CD4-positive, alpha-beta T cell (primary cell): ENCODE data around the gene MMD2. TPM values are rescaled to one million over a fixed set of nuclear protein-coding genes. Genes with fewer than 3 reads are reported as not detected.

ENCODE experiments used
- ATAC-seq: fragments of 200-7000 bp; cut with Tn5 transposase; one replicate; pipeline ENCODE4 v1.10.0; 2022; ENCODE audit warnings: mild to moderate bottlenecking; ENCODE audit not compliant: poor library complexity
- CTCF ChIA-PET: fragments of 350-600 bp; sonication (Branson Sonifier 250); formaldehyde crosslinking; loops from one replicate; lab custom pipeline; 2021; ENCODE audit warnings: antibody characterized with exemption, inconsistent platforms; lab: Charles Lee
- POLR2A ChIA-PET: fragments of 350-600 bp; sonication (Branson Sonifier 250); formaldehyde crosslinking; loops from one replicate; lab custom pipeline; 2021; ENCODE audit warnings: antibody characterized with exemption, inconsistent platforms; lab: Charles Lee
- DNase-seq, 14 experiments: peaks; one replicate each; pipeline ENCODE4 v3.0.0-alpha.2; 2013 to 2020; ENCODE audit warnings: mixed read lengths in 2 of 14
- H3K27ac ChIP-seq, 2 donors: one replicate each; pipeline versions ENCODE4 v1.5.1 to v1.7.0; 2013; ENCODE audit warnings: low read length in 2 of 2, low read depth in 1 of 2, mild to moderate bottlenecking in 1 of 2
- H3K27me3 ChIP-seq, 2 experiments: 1 replicate in 1 of 2; 2 replicates in 1 of 2; pipeline versions ENCODE4 v1.6.1 to v1.7.0; 2013; ENCODE audit warnings: low read length in 2 of 2, control low read depth in 1 of 2, mild to moderate bottlenecking in 1 of 2, moderate library complexity in 1 of 2; ENCODE audit not compliant: insufficient read depth in 2 of 2, control insufficient read depth in 1 of 2
- H3K36me3 ChIP-seq: one replicate; pipeline ENCODE4 v1.6.1; 2013; ENCODE audit warnings: low read length, control low read depth; ENCODE audit not compliant: insufficient read depth
- H3K4me1 ChIP-seq: one replicate; pipeline ENCODE4 v1.6.1; 2013; ENCODE audit warnings: low read length, control low read depth; ENCODE audit not compliant: insufficient read depth
- H3K4me3 ChIP-seq: one replicate; pipeline ENCODE4 v1.5.1; 2013; ENCODE audit warnings: mild to moderate bottlenecking, low read length, moderate library complexity
- H3K9me3 ChIP-seq, 2 experiments: 1 replicate in 1 of 2; 2 replicates in 1 of 2; pipeline versions ENCODE4 v1.6.1 to v1.7.0; 2013; ENCODE audit warnings: low read length in 2 of 2, mild to moderate bottlenecking in 2 of 2, control low read depth in 1 of 2, moderate library complexity in 1 of 2; ENCODE audit not compliant: control insufficient read depth in 1 of 2, insufficient read depth in 1 of 2
- H3K27ac Mint-ChIP-seq: one replicate; pipeline ENCODE4 v1.8.0; 2020; ENCODE audit warnings: mixed read lengths
- H3K27me3 Mint-ChIP-seq: one replicate; pipeline ENCODE4 v1.8.0; 2021; ENCODE audit warnings: mixed read lengths
- H3K36me3 Mint-ChIP-seq: one replicate; pipeline ENCODE4 v1.8.0; 2021; ENCODE audit warnings: low read depth, mixed read lengths
- H3K4me1 Mint-ChIP-seq: one replicate; pipeline ENCODE4 v1.8.0; 2021; ENCODE audit warnings: low read depth, mixed read lengths
- H3K4me3 Mint-ChIP-seq: one replicate; pipeline ENCODE4 v1.8.0; 2020; ENCODE audit warnings: mild to moderate bottlenecking, mixed read lengths
- H3K9me3 Mint-ChIP-seq: one replicate; pipeline ENCODE4 v1.8.0; 2020; ENCODE audit warnings: mixed read lengths
- CTCF ChIP-seq: fragments of 200-600 bp; IDR thresholded peaks from one replicate; pipeline ENCODE4 v1.8.0; 2022; ENCODE audit warnings: antibody characterized with exemption, mild to moderate bottlenecking
- intact Hi-C, 2 experiments: fragments of 100-400 bp; cut with DNase I in 1 of 2; cut with micrococcal nuclease in 1 of 2; formaldehyde crosslinking; loops; one replicate each; pipeline versions ENCODE4 v1.15.1 to v1.9.0; 2023 to 2025; cut with DNase I, micrococcal nuclease
- total RNA-seq, 174 experiments: library from RNA in 2 of 174; stranded (reverse) in 2 of 174; gene quantifications; one replicate each; pipeline ENCODE4 v1.2.3 and lab custom pipeline; 2021 to 2026

MMD2 gene
- total RNA-seq, 2 experiments from 2014 or later, result not detected

GRCh38 chr7:4964506-4964905, 5.5 kb upstream of the MMD2 start:
- H3K27ac Mint-ChIP-seq, result no peak overlapping the region
- Histone ChIP-seq H3K4me3 (no peak overlapping the region), H3K9me3 (peaks cover 0 to 5% of the 10 kb centered on the region in 2 experiments), H3K27me3 (peaks cover 6 to 18% of the 10 kb centered on the region in 2 experiments), H3K36me3 (no peaks in the 10 kb centered on the region), H3K4me1 (no peaks in the 10 kb centered on the region), H3K27ac (no peak overlapping the region)
- no peak overlapping the region for H3K4me3 Mint-ChIP-seq
- H3K27me3 Mint-ChIP-seq, result peaks cover 31% of the 10 kb centered on the region
- ChIA-PET CTCF (no interaction called here), POLR2A (no interaction called here)
- no peaks in the 10 kb centered on the region for H3K36me3 Mint-ChIP-seq
- no peaks in the 10 kb centered on the region for H3K4me1 Mint-ChIP-seq
- ATAC-seq (no peak), DNase-seq (no peak)
- intact Hi-C loops, result no loop called here
- H3K9me3 Mint-ChIP-seq, result no peaks in the 10 kb centered on the region
- no peak for TF ChIP-seq CTCF

GRCh38 chr7:4962872-4963775, 4.1 kb upstream of the MMD2 start:
- peaks cover 3% of the 10 kb centered on the region for H3K4me1 ChIP-seq
- no peak for TF ChIP-seq CTCF
- H3K27ac Mint-ChIP-seq, result no peak overlapping the region
- H3K27me3 Mint-ChIP-seq, result peaks cover 36% of the 10 kb centered on the region
- intact Hi-C loops, result no loop called here
- no peaks in the 10 kb centered on the region for H3K36me3 Mint-ChIP-seq
- H3K9me3 ChIP-seq, result peaks cover 0 to 5% of the 10 kb centered on the region in 2 experiments
- peaks cover 5% of the 10 kb centered on the region for H3K4me1 Mint-ChIP-seq
- H3K4me3 ChIP-seq, result no peak overlapping the region
- H3K27me3 ChIP-seq, result peaks cover 11 to 26% of the 10 kb centered on the region in 2 experiments
- no peak overlapping the region for H3K27ac ChIP-seq
- DNase-seq (no peak), ATAC-seq (no peak)
- H3K9me3 Mint-ChIP-seq, result no peaks in the 10 kb centered on the region
- CTCF ChIA-PET, result no interaction called here
- POLR2A ChIA-PET, result interaction anchor here (0.7 kb wide), 2 partner anchors 14 to 1461 kb away, joined by 3 read pairs; no protein-coding TSS in a partner anchor
- H3K4me3 Mint-ChIP-seq, result no peak overlapping the region
- H3K36me3 ChIP-seq, result no peaks in the 10 kb centered on the region

DNA sequence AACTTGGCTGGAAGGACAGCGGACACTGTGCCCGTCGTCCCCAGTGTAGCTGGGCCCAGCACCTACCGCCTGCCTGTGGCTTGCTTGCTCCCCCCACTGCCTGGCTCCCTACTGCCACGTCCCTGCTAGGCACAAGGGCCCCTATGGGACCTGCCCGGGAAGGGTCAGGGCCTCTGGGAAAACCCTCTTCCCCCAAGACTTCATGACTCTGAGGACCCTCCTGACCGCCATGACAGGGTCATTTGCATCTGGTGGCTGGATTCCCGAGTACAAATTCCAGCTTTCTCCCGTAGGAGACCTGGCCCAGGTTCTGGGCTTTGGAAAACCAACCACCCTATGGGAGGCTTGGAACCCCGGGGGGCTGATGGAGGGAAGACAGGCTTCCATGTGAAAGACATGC, 1.4 kb upstream of the MMD2 start:
- Histone ChIP-seq H3K4me3 (no peak overlapping the region), H3K36me3 (no peaks in the 10 kb centered on the region), H3K27ac (no peak overlapping the region), H3K27me3 (peaks cover 27 to 40% of the 10 kb centered on the region in 2 experiments), H3K9me3 (peaks cover 0 to 5% of the 10 kb centered on the region in 2 experiments), H3K4me1 (peaks cover 3% of the 10 kb centered on the region)
- ChIA-PET CTCF (no interaction called here), POLR2A (no interaction called here)
- Mint-ChIP-seq H3K4me3 (no peak overlapping the region), H3K9me3 (no peaks in the 10 kb centered on the region), H3K36me3 (no peaks in the 10 kb centered on the region), H3K4me1 (peaks cover 5% of the 10 kb centered on the region), H3K27me3 (peaks cover 49% of the 10 kb centered on the region), H3K27ac (no peak overlapping the region)
- ATAC-seq (no peak), DNase-seq (no peak)
- intact Hi-C loops, result no loop called here
- TF ChIP-seq CTCF, result no peak
